Endodermal cell (in vitro differentiated cells): ENCODE results near the gene MTOR. TPM values are rescaled to one million over a fixed set of nuclear protein-coding genes. Genes with fewer than 3 reads are reported as not detected.

Experiments
- DNase-seq: peaks from one replicate; pipeline ENCODE4 v3.0.0-alpha.2; 2017
- H3K27ac ChIP-seq: 2 replicates; pipeline ENCODE4 v1.5.1; 2013; ENCODE audit warnings: mild to moderate bottlenecking, low read depth, low read length, moderate library complexity
- H3K27me3 ChIP-seq: 2 replicates; pipeline ENCODE4 v1.6.1; 2013; ENCODE audit warnings: mild to moderate bottlenecking, low read length, moderate library complexity; ENCODE audit not compliant: insufficient read depth, control insufficient read depth, poor library complexity, severe bottlenecking
- H3K36me3 ChIP-seq: 2 replicates; pipeline ENCODE4 v1.7.0; 2013; ENCODE audit warnings: mild to moderate bottlenecking, low read length, moderate library complexity; ENCODE audit not compliant: control insufficient read depth, insufficient read depth
- H3K4me1 ChIP-seq: one replicate; pipeline ENCODE4 v1.7.0; 2013; ENCODE audit warnings: low read length; ENCODE audit not compliant: control insufficient read depth, insufficient read depth
- H3K4me3 ChIP-seq: 2 replicates; pipeline ENCODE4 v1.5.1; 2013; ENCODE audit warnings: mild to moderate bottlenecking, low read length, moderate library complexity
- H3K9ac ChIP-seq: 2 replicates; pipeline ENCODE4 v1.6.1; 2013; ENCODE audit warnings: mild to moderate bottlenecking, low read length, moderate library complexity; ENCODE audit not compliant: poor library complexity, severe bottlenecking; ENCODE audit errors: extremely low read depth
- H3K9me3 ChIP-seq: 2 replicates; pipeline ENCODE4 v1.6.1; 2013; ENCODE audit warnings: mild to moderate bottlenecking, low read length, moderate library complexity; ENCODE audit not compliant: control insufficient read depth
- H3K27ac Mint-ChIP-seq: 2 replicates; pipeline ENCODE4 v1.8.0; 2020; ENCODE audit warnings: mixed read lengths
- H3K27me3 Mint-ChIP-seq: 2 replicates; pipeline ENCODE4 v1.8.0; 2021; ENCODE audit warnings: mild to moderate bottlenecking, mixed read lengths; ENCODE audit not compliant: insufficient read depth
- H3K36me3 Mint-ChIP-seq: 2 replicates; pipeline ENCODE4 v1.8.0; 2020; ENCODE audit warnings: low read depth, mixed read lengths
- H3K4me1 Mint-ChIP-seq: 2 replicates; pipeline ENCODE4 v1.8.0; 2020; ENCODE audit warnings: mixed read lengths
- H3K4me3 Mint-ChIP-seq: 2 replicates; pipeline ENCODE4 v1.8.0; 2020; ENCODE audit warnings: mild to moderate bottlenecking, moderate library complexity, mixed read lengths
- H3K9me3 Mint-ChIP-seq: 2 replicates; pipeline ENCODE4 v1.8.0; 2020; ENCODE audit warnings: mild to moderate bottlenecking, mixed read lengths
- WGBS, 2 experiments: methylation state at CpG; one replicate each; pipeline versions ENCODE4 v1.1.5 to v1.1.7; 2013; ENCODE audit warnings: missing lambda C conversion rate in 2 of 2, mixed read lengths in 1 of 2; ENCODE audit not compliant: insufficient coverage in 1 of 2, insufficient read length in 1 of 2; 5-methylcytosine and 5-hydroxymethylcytosine counted together
- total RNA-seq, 2 donors: library from RNA; stranded (reverse); fragmentation: NEBNext Ultra II Directional in 1 of 2; extraction: Animal tissue kit (Norgen Biotek cat#: 25700) in 1 of 2; gene quantifications; 2 replicates in 1 of 2; 3 replicates in 1 of 2; pipeline ENCODE4 v1.2.1, GENCODE V29; 2021
- TF ChIP-seq, protein P1 (sequence below): fragments of 200-600 bp; sonication (generic); conservative IDR thresholded peaks from 2 replicates; pipeline ENCODE4 v1.5.0; 2021; ENCODE audit warnings: antibody characterized with exemption, mild to moderate bottlenecking

MTOR gene
- total RNA-seq, 2 donors from 2014 or later = 69.0 to 78.3 TPM

DNA sequence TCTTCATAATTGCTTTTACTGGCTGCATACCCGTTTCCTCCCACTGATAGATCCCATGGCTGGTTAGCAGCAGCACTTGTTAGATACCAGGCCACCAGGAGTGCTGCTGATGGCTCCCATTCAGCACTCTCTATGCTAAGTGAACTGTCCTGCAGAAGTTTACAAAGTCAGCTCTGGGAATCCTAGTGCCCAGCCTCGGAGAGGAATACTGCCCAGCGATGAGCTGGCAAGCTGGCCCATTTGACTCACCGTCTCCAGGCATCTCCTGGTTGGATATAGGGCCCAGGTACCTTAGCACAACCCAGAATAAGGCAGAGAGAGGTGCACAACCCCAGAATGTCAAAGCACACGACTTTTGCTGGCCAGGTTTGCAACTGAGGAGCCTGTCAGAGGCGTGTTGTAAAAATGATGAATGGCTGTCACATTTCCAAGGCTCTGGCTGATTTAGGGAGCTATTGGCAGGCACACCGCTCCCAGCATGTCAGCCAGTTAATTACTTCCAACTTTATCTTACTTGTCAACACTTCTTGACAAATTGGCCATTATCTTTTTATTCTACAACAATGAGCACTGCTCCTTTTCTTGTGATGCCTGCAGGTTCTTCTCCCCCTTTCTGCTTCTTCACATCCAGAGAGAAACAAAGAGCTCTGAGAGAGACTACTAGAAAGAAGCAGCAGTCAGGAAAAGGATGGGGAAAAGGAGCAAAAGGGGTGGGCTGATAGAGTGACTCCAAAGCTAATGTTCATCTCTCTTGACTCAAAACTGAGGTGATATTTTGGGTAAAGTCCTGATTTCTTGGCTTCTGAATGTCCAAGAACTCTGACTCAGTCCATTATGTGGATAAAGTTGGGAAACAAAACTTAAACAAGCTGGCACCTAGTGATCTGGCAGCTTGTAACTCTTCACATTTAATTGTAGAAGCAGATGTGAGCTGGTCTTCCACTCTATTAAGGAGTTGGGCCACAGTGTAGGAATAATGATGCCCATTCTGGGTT, 84.0 kb downstream of the MTOR start:
- DNase-seq = peak; percentile 66
- Mint-ChIP-seq H3K9me3 (no peaks in the 10 kb centered on the region), H3K27ac (peak overlapping the region; percentile 59), H3K27me3 (no peaks in the 10 kb centered on the region), H3K4me3 (no peak overlapping the region), H3K36me3 (peaks cover 38% of the 10 kb centered on the region), H3K4me1 (peaks cover 31% of the 10 kb centered on the region)
- Histone ChIP-seq H3K27ac (peak overlapping the region; percentile 28), H3K4me3 (peak overlapping the region; percentile 19), H3K4me1 (peaks cover 24% of the 10 kb centered on the region), H3K27me3 (no peaks in the 10 kb centered on the region), H3K9ac (no peak overlapping the region), H3K9me3 (no peaks in the 10 kb centered on the region), H3K36me3 (peaks cover 36% of the 10 kb centered on the region)
- WGBS, 2 experiments = 64 to 75% methylated on average over 7 of the region's 7 CpGs
- TF ChIP-seq, protein P1, sequence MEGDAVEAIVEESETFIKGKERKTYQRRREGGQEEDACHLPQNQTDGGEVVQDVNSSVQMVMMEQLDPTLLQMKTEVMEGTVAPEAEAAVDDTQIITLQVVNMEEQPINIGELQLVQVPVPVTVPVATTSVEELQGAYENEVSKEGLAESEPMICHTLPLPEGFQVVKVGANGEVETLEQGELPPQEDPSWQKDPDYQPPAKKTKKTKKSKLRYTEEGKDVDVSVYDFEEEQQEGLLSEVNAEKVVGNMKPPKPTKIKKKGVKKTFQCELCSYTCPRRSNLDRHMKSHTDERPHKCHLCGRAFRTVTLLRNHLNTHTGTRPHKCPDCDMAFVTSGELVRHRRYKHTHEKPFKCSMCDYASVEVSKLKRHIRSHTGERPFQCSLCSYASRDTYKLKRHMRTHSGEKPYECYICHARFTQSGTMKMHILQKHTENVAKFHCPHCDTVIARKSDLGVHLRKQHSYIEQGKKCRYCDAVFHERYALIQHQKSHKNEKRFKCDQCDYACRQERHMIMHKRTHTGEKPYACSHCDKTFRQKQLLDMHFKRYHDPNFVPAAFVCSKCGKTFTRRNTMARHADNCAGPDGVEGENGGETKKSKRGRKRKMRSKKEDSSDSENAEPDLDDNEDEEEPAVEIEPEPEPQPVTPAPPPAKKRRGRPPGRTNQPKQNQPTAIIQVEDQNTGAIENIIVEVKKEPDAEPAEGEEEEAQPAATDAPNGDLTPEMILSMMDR = peak; percentile 19

GRCh38 chr1:11176081-11176706, 86.2 kb downstream of the MTOR start:
- Histone ChIP-seq H3K27me3 (no peaks in the 10 kb centered on the region), H3K4me3 (no peak overlapping the region), H3K9ac (no peak overlapping the region), H3K36me3 (peaks cover 24% of the 10 kb centered on the region), H3K4me1 (peaks cover 24% of the 10 kb centered on the region), H3K9me3 (no peaks in the 10 kb centered on the region), H3K27ac (no peak overlapping the region)
- TF ChIP-seq, protein P1 = no peak
- H3K36me3 Mint-ChIP-seq = peaks cover 29% of the 10 kb centered on the region
- H3K27ac Mint-ChIP-seq = no peak overlapping the region
- H3K4me3 Mint-ChIP-seq = no peak overlapping the region
- H3K27me3 Mint-ChIP-seq = no peaks in the 10 kb centered on the region
- H3K4me1 Mint-ChIP-seq = peaks cover 31% of the 10 kb centered on the region
- H3K9me3 Mint-ChIP-seq = no peaks in the 10 kb centered on the region
- 92 to 94% methylated on average over 10 to 11 of the region's 11 CpGs for WGBS, 2 experiments
- DNase-seq = no peak

DNA sequence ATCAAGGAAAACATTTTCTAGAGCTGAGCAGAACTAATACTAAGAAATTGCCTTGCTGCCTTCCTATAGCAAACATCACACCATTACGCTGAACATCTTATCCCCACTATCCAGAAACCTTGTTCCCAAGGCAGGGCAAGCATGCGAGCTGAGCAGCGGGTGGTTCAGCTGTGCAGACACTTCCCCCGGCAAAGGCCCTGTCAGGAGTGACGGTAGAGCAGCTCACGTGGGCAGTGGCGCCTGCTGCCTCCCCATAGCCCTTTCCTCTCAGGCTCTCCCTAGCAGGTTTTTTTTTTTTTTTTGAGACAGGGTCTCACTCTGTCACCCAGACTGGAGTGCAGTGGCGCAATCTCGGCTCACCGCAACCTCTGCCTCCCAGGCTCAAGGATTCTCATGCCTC, 86.9 kb downstream of the MTOR start:
- Mint-ChIP-seq H3K36me3 (peaks cover 23% of the 10 kb centered on the region), H3K9me3 (no peaks in the 10 kb centered on the region), H3K27me3 (no peaks in the 10 kb centered on the region), H3K27ac (no peak overlapping the region), H3K4me3 (no peak overlapping the region), H3K4me1 (peaks cover 31% of the 10 kb centered on the region)
- Histone ChIP-seq H3K9me3 (no peaks in the 10 kb centered on the region), H3K27ac (no peak overlapping the region), H3K4me1 (peaks cover 24% of the 10 kb centered on the region), H3K27me3 (no peaks in the 10 kb centered on the region), H3K9ac (no peak overlapping the region), H3K4me3 (no peak overlapping the region), H3K36me3 (peaks cover 20% of the 10 kb centered on the region)
- TF ChIP-seq, protein P1 = no peak
- 90 to 95% methylated on average over 6 to 10 of the region's 10 CpGs for WGBS, 2 experiments
- no peak for DNase-seq
